Neutrophil (primary cell): ENCODE measurements around the gene ZBTB39.

ENCODE experiments used
- H3K27ac ChIP-seq: fragments of 200-600 bp; sonication (generic); 2 replicates; pipeline ENCODE4 v1.5.1; 2016; ENCODE audit warnings: mild to moderate bottlenecking, moderate library complexity
- H3K27me3 ChIP-seq: fragments of 200-600 bp; sonication (generic); 2 replicates; pipeline ENCODE4 v1.6.0; 2016; ENCODE audit warnings: mild to moderate bottlenecking
- H3K36me3 ChIP-seq: fragments of 200-600 bp; sonication (generic); 2 replicates; pipeline ENCODE4 v1.5.1; 2017
- H3K4me1 ChIP-seq, 2 experiments: fragments of 200-600 bp in 1 of 2; sonication (generic) in 1 of 2; 1 replicate in 1 of 2; 2 replicates in 1 of 2; pipeline versions ENCODE4 v1.5.1 to v1.6.1; 2013 to 2016; ENCODE audit warnings: low read depth in 1 of 2, low read length in 1 of 2, mild to moderate bottlenecking in 1 of 2, moderate library complexity in 1 of 2; ENCODE audit not compliant: control insufficient read depth in 1 of 2, insufficient read depth in 1 of 2
- H3K4me3 ChIP-seq, 2 experiments: fragments of 200-600 bp in 1 of 2; sonication (generic) in 1 of 2; 1 replicate in 1 of 2; 2 replicates in 1 of 2; pipeline ENCODE4 v1.5.1; 2013 to 2016; ENCODE audit warnings: low read depth in 1 of 2, low read length in 1 of 2, mild to moderate bottlenecking in 1 of 2, moderate library complexity in 1 of 2
- H3K9me3 ChIP-seq: fragments of 200-600 bp; sonication (generic); 2 replicates; pipeline ENCODE4 v1.5.1; 2016
- TF ChIP-seq, protein P1 (sequence below): fragments of 200-600 bp; sonication (generic); IDR thresholded peaks from 2 replicates; pipeline ENCODE4 v1.5.1; 2016; ENCODE audit warnings: antibody characterized with exemption

ZBTB39 gene

DNA sequence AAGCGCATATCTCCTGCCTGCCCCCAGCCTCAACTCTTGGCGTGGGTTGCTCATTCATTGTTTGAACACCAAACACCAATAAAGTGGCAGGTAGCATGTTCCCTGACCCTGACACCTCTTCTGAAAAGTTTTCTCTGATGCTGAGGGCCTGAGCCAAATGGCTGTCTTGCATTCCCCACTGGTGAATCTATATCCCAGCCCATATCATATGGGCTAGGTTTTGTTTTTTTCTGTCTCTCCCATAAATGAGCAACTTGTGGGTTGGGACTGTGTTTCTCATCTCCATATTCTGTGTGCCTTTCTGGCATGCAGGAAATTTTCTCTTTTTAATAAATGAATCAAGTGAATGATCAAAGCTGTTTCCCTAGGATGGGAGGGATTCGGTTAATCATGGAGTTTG lies 38.5 kb upstream of the ZBTB39 start:
- Histone ChIP-seq H3K27me3 (no peaks in the 10 kb centered on the region), H3K27ac (no peak overlapping the region), H3K36me3 (no peaks in the 10 kb centered on the region), H3K9me3 (no peaks in the 10 kb centered on the region), H3K4me1 (peaks cover 38% of the 10 kb centered on the region in 2 experiments), H3K4me3 (no peak overlapping the region)
- TF ChIP-seq, protein P1, sequence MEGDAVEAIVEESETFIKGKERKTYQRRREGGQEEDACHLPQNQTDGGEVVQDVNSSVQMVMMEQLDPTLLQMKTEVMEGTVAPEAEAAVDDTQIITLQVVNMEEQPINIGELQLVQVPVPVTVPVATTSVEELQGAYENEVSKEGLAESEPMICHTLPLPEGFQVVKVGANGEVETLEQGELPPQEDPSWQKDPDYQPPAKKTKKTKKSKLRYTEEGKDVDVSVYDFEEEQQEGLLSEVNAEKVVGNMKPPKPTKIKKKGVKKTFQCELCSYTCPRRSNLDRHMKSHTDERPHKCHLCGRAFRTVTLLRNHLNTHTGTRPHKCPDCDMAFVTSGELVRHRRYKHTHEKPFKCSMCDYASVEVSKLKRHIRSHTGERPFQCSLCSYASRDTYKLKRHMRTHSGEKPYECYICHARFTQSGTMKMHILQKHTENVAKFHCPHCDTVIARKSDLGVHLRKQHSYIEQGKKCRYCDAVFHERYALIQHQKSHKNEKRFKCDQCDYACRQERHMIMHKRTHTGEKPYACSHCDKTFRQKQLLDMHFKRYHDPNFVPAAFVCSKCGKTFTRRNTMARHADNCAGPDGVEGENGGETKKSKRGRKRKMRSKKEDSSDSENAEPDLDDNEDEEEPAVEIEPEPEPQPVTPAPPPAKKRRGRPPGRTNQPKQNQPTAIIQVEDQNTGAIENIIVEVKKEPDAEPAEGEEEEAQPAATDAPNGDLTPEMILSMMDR = no peak

DNA sequence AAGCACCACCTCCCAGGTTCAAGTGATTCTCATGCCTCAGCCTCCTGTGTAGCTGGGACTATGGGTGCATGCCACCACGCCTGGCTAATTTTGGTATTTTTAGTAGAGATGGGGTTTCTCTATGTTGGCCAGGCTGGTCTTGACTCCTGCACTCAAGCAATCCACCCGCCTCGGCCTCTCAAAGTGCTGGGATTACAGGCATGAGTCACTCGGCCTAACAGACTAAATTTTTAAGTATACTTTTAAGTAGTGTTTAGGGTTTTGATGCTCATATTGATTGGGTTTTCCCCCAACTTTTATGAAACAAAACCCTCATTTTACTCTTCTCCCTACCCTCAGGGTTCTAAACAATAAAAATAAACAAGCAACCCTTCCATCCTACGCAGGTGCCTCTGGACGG lies 38.1 kb upstream of the ZBTB39 start:
- Histone ChIP-seq H3K4me1 (peaks cover 34% of the 10 kb centered on the region in 2 experiments), H3K27ac (no peak overlapping the region), H3K36me3 (no peaks in the 10 kb centered on the region), H3K9me3 (no peaks in the 10 kb centered on the region), H3K4me3 (no peak overlapping the region), H3K27me3 (no peaks in the 10 kb centered on the region)
- TF ChIP-seq, protein P1 = no peak

DNA sequence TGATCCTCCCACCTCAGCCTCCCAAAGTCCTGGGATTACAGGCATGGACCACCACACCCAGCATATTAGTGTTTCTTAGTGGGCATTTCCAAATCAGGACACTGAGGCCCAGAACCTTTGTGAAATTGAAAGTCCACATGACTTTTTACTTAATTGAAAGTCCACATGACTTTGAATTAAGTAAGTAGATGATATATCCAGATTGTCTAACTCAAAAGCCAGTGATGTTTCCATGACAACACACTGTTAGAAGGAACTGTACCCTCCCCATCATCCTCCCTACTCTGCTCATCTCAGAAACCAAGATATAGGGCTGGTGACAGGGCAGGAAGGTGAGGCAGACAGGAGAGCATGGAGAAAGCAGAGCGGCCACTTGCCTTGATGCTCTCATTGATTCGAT lies 36.3 kb upstream of the ZBTB39 start:
- H3K27me3 ChIP-seq = no peaks in the 10 kb centered on the region
- TF ChIP-seq, protein P1 = no peak
- no peaks in the 10 kb centered on the region for H3K36me3 ChIP-seq

DNA sequence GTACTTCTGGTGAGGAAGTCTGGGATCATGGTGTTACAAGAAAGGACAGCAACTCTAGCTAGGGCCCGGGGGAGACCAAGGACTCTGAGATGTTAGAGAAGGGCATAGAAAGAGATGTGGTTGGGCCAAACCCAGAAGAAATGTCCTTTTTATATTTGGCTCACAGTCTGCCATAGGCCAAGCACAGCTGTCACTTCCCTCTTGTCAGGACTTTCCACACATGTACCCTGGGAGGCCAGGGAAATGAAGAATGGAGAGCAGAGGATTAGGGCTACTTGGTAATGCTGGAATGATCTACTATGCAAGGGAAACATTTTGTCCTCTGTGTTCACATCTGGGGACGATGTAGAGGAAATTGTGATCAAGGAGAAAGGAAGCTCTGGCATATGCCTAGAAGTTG lies 34.4 kb upstream of the ZBTB39 start:
- Histone ChIP-seq H3K27me3 (no peaks in the 10 kb centered on the region), H3K27ac (no peak overlapping the region), H3K4me1 (no peaks in the 10 kb centered on the region), H3K9me3 (no peaks in the 10 kb centered on the region), H3K4me3 (no peak overlapping the region), H3K36me3 (no peaks in the 10 kb centered on the region)
- TF ChIP-seq, protein P1 = no peak

More for the DNA sequence above, 36.3 kb upstream of the ZBTB39 start:
- Histone ChIP-seq H3K4me1 (peaks cover 16% of the 10 kb centered on the region in 2 experiments), H3K4me3 (no peak overlapping the region), H3K9me3 (no peaks in the 10 kb centered on the region), H3K27ac (no peak overlapping the region)

DNA sequence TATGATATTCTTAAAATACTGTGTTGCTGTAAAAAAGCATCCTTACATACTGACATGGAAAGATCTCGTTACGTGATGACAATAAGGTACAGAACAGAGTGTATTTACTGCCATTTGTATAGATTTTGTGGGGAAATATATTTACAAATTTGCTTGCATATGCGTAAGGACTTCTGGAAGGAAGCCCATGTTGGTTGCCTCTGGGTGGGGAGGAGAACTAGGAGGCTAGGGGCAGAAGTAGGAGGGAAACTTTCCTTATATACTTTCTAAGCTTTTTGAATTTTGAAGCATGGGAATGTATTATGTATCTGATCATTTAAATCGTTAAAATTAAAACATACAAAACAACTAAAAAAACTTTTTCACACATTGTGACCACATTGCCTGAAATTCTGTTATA lies 33.9 kb upstream of the ZBTB39 start:
- Histone ChIP-seq H3K4me1 (no peaks in the 10 kb centered on the region), H3K27me3 (no peaks in the 10 kb centered on the region), H3K9me3 (no peaks in the 10 kb centered on the region), H3K4me3 (no peak overlapping the region), H3K36me3 (no peaks in the 10 kb centered on the region), H3K27ac (no peak overlapping the region)
- TF ChIP-seq, protein P1 = no peak
